ENCODE data around the gene NUP42. TPM values are rescaled to one million over a fixed set of nuclear protein-coding genes. Genes with fewer than 3 reads are reported as not detected.

The NUP42 gene
- total and polyA plus RNA-seq, 10 of the 15 experiments (the other 5 are each of a cell fraction or from before 2014, with no cell fraction given): 48.6 to 124 (median 74.3) TPM

DNA sequence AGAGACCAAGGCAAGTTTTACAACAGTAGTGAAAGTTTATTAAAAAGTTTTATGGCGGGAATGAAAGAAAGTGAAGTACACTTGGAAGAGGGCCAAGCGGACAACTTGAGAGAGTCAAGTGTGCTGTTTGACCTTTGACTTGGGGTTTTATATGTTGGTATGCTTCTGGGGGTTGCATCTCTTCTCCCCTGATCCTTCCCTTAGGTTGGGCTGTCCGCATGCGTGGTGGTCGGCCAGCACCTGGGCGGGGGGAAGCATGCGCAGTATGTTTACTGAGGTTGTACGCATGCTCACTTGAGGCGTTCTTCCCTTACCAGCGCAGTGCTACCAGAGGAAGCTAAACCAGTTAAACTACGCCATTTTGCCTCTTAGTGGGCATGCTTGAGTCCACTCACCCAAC lies 31.9 kb downstream of the NUP42 start:
- Histone ChIP-seq H3K79me2 (ENCODE audit: control insufficient read depth, insufficient read depth, low read length) (no peaks in the 10 kb centered on the region), H3K4me1 (ENCODE audit: control insufficient read depth, insufficient read depth, low read length) (no peaks in the 10 kb centered on the region), H3K36me3 (ENCODE audit: control insufficient read depth in 2 of 2, insufficient read depth in 2 of 2, low read length in 1 of 2) (no peaks in the 10 kb centered on the region), H3K4me3 (no peak overlapping the region), H3K27me3 (replicated peaks in 1 of 2; ENCODE audit: control insufficient read depth in 2 of 2, insufficient read depth in 2 of 2, low read length in 1 of 2) (no peaks in the 10 kb centered on the region), H2AFZ (ENCODE audit: control insufficient read depth, low read depth, low read length) (no peak overlapping the region), H3K9me3 (replicated peaks; ENCODE audit: control insufficient read depth, insufficient read depth, low read length) (no peaks in the 10 kb centered on the region), H3K4me2 (ENCODE audit: control insufficient read depth, insufficient read depth) (no peak overlapping the region), H3K9ac (ENCODE audit: control insufficient read depth, insufficient read depth, low read length) (no peak overlapping the region), H3K27ac (ENCODE audit: control insufficient read depth, insufficient read depth) (no peak overlapping the region), H4K20me1 (ENCODE audit: control insufficient read depth, insufficient read depth) (no peaks in the 10 kb centered on the region)
- ChIA-PET RAD21 (ENCODE audit: unreplicated experiment) (interaction anchor here (1.0 kb wide), 1 partner anchor 18 kb away, joined by 3 read pairs; no protein-coding TSS in a partner anchor), SMC1A (ENCODE audit: uncharacterized antibody, unreplicated experiment) (interaction anchor here (1.0 kb wide), 1 partner anchor 13 kb away, joined by 3 read pairs; no protein-coding TSS in a partner anchor), POLR2A (no interaction called here), CTCF (no interaction called here)
- no TSS peak for BruUV-seq (replicated peaks)
- 88% methylated on average over 11 of the region's 11 CpGs for WGBS (ENCODE audit: insufficient coverage, insufficient replicate concordance, low lambda C conversion rate, missing lambda C conversion rate)
- in situ Hi-C loops (cut with MboI) (no loop called here), intact Hi-C loops (cut with micrococcal nuclease; ENCODE audit: unreplicated experiment) (no loop called here)
- TF ChIP-seq CBX3 (IDR thresholded peaks at IDR 0.05; ENCODE audit: borderline replicate concordance, low read depth) (no peak), RUNX3 (IDR thresholded peaks at IDR 0.05; ENCODE audit: low read length) (no peak), CEBPB (IDR thresholded peaks at IDR 0.05; ENCODE audit: borderline replicate concordance in 1 of 2, low read depth in 2 of 2, low read length in 2 of 2) (no peak), HDAC2 (IDR thresholded peaks at IDR 0.05) (no peak), DPF2 (IDR thresholded peaks at IDR 0.05) (no peak), IRF4 (IDR thresholded peaks at IDR 0.05; ENCODE audit: low read depth, low read length) (no peak), IRF3 (IDR thresholded peaks at IDR 0.05) (no peak), HDGF (IDR thresholded peaks at IDR 0.05) (no peak), ZNF24 (IDR thresholded peaks at IDR 0.05) (no peak), NRF1 (conservative IDR thresholded peaks at IDR 0.05; ENCODE audit: low read depth, low read length) (no peak), MLLT1 (IDR thresholded peaks at IDR 0.05) (no peak), NFYB (IDR thresholded peaks at IDR 0.05; ENCODE audit: insufficient read depth, low read depth, low read length) (no peak), TCF12 (IDR thresholded peaks at IDR 0.05; ENCODE audit: low read depth, low read length) (no peak), SMARCA5 (IDR thresholded peaks at IDR 0.05) (no peak), SMAD5 (IDR thresholded peaks at IDR 0.05; ENCODE audit: low read depth) (no peak), ZBED1 (IDR thresholded peaks at IDR 0.05; ENCODE audit: borderline replicate concordance) (no peak), LARP7 (IDR thresholded peaks at IDR 0.05) (no peak), RAD21 (IDR thresholded peaks at IDR 0.05; ENCODE audit: insufficient read depth, low read depth, low read length) (no peak)
- TF ChIP-seq, protein P1, sequence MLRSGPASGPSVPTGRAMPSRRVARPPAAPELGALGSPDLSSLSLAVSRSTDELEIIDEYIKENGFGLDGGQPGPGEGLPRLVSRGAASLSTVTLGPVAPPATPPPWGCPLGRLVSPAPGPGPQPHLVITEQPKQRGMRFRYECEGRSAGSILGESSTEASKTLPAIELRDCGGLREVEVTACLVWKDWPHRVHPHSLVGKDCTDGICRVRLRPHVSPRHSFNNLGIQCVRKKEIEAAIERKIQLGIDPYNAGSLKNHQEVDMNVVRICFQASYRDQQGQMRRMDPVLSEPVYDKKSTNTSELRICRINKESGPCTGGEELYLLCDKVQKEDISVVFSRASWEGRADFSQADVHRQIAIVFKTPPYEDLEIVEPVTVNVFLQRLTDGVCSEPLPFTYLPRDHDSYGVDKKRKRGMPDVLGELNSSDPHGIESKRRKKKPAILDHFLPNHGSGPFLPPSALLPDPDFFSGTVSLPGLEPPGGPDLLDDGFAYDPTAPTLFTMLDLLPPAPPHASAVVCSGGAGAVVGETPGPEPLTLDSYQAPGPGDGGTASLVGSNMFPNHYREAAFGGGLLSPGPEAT (IDR thresholded peaks at IDR 0.05; ENCODE audit: low read depth): no peak
- TF ChIP-seq, protein P2, sequence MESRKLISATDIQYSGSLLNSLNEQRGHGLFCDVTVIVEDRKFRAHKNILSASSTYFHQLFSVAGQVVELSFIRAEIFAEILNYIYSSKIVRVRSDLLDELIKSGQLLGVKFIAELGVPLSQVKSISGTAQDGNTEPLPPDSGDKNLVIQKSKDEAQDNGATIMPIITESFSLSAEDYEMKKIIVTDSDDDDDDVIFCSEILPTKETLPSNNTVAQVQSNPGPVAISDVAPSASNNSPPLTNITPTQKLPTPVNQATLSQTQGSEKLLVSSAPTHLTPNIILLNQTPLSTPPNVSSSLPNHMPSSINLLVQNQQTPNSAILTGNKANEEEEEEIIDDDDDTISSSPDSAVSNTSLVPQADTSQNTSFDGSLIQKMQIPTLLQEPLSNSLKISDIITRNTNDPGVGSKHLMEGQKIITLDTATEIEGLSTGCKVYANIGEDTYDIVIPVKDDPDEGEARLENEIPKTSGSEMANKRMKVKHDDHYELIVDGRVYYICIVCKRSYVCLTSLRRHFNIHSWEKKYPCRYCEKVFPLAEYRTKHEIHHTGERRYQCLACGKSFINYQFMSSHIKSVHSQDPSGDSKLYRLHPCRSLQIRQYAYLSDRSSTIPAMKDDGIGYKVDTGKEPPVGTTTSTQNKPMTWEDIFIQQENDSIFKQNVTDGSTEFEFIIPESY (IDR thresholded peaks at IDR 0.05): no peak
- DNase-seq (ENCODE audit: low read depth, low spot score) (no peak), ATAC-seq (no peak), FAIRE-seq (no peak)
